SK-N-MC (cell line): ENCODE measurements around the gene TUB.

ENCODE experiments used
- EZH2 ChIP-seq: fragments of 200-600 bp; sonication (generic); IDR thresholded peaks from one replicate; pipeline ENCODE4 v1.6.1; 2017; ENCODE audit warnings: antibody characterized with exemption
- POLR2AphosphoS5 ChIP-seq: IDR thresholded peaks from 2 replicates; pipeline ENCODE4 v1.6.1; 2012; ENCODE audit warnings: mild to moderate bottlenecking, low read depth, low read length, borderline replicate concordance

DNA sequence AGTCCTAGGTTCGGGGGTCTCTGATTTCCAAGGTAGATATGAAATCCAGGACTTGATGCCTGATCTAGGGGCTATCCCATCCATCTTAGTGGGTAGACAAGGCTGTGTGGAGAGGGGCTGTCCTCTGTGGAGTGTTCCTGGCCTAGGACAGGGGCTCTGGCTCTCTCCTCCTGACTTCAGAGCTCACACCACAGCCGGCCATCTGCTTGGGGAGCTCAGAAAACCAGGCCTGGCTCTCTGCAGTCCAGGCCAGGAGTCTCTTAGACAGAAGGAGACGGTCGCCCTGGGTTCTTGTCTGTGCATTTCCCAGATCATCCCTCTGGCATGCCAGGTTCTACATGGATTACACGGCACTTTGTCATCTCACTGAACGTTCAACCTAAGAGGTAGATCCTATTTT, 17.9 kb downstream of the TUB start:
- no peak for TF ChIP-seq EZH2
- TF ChIP-seq POLR2AphosphoS5: no peak
